CD4-positive, alpha-beta T cell treated with Interleukin-6 for 4 hours (primary cell): ENCODE results near the gene GTPBP4.

Experiments
- DNase-seq: peaks from one replicate; pipeline ENCODE4 v3.0.0-alpha.2; 2020; ENCODE audit warnings: mixed read lengths

Gene GTPBP4

GRCh38 chr10:987870-988666 is at the start of gene GTPBP4:
GTPBP4 (plus strand) TSS chr10:988434; CDS start chr10:988480, 46 bp downstream.
- peak; percentile 98 for DNase-seq

GRCh38 chr10:938941-939678 is 49.1 kb upstream of the GTPBP4 start:
- DNase-seq: peak; percentile 20

- no peak for DNase-seq
Measured at GRCh38 chr10:943334-944033, 44.8 kb upstream of the GTPBP4 start.

DNA sequence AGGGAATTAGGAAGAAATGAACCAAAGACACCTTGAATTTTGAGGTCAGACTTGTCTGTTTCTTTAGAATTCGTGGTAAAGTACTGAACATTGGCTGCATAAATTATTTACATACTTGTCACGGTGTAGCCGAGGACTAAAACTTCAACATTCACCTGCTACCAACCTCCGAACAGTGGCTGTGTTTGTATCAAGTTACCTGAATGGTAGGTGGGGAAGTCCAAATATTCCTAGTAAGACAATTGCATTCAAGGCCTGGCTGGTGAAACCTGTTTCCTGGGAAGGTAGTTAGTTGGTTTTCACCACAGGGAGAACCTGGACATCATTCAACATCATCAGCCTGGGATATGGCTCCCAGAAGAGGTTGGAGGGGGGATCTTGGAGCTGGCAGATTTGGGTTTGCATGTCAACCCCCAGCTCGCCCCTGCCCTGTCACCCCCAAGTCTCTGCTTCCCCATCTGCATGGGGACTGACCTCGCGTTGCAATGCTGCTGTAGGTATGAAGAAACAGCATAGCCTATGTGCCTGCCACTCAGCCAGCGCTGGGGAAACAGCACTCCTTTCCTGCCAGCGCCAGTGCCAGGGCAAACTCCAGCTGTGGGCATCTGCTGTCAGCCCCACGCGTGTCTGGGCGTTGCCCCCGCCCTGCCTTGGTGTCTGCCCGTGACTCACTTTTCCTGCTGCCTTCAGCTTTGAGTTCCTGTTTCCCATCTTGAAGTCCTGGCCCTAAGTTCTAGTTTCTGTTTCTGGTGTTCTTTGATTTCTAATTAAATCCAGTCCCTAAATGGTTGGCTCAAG is 44.0 kb upstream of the GTPBP4 start:
- DNase-seq: peak; percentile 65

DNA sequence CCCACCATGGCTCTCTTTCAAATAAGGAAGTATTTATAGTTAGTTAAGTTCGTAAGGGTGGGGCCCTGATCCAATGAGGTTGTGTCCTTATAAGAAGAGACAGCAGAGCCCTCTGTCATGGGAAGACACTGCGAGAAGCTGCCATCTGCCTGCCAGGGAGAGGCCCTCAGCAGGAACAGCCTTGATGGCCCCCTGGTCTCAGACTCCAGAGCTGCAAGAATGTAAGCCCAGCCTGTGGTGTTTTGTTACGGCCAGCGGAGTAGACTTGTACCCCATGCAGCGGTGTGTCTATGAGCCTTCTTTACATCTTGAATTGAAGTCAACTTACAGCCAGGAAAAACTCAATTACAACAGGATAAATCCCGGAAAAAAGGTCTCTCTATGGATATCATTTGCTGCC is 42.5 kb upstream of the GTPBP4 start:
- no peak for DNase-seq

GRCh38 chr10:947051-947450 is 41.2 kb upstream of the GTPBP4 start:
- no peak for DNase-seq

GRCh38 chr10:947881-948280 is 40.4 kb upstream of the GTPBP4 start:
- no peak for DNase-seq

- DNase-seq: no peak
Measured at GRCh38 chr10:948347-948746, 39.9 kb upstream of the GTPBP4 start.

GRCh38 chr10:949446-949845 is 38.8 kb upstream of the GTPBP4 start:
- DNase-seq: no peak

DNA sequence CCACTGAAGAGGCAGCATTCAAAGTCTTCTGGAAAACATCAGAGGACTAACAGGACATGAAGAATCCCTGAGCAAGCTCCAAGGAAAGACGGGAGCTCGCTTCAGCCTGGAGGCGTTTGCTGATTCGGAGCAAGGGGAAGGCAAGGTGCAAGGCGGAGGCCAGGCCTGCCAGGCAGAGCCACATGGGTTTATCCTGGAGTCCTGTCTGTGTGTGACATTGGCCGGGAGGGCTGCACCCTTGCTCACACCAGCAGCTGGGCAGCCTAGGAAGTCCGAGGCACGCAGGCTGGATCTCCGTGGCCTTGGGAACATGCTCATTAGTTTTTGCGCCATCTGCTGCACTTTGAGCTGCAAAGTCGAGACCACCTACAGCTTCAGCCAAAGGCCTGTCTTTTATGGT is 34.4 kb upstream of the GTPBP4 start:
- DNase-seq: no peak

GRCh38 chr10:954396-954795 is 33.8 kb upstream of the GTPBP4 start:
- no peak for DNase-seq

- DNase-seq: no peak
Measured at GRCh38 chr10:955127-955819, 33.0 kb upstream of the GTPBP4 start.

- no peak for DNase-seq
Measured at GRCh38 chr10:955820-956217, 32.4 kb upstream of the GTPBP4 start.

- no peak for DNase-seq
Measured at GRCh38 chr10:958106-958505, 30.1 kb upstream of the GTPBP4 start.

DNA sequence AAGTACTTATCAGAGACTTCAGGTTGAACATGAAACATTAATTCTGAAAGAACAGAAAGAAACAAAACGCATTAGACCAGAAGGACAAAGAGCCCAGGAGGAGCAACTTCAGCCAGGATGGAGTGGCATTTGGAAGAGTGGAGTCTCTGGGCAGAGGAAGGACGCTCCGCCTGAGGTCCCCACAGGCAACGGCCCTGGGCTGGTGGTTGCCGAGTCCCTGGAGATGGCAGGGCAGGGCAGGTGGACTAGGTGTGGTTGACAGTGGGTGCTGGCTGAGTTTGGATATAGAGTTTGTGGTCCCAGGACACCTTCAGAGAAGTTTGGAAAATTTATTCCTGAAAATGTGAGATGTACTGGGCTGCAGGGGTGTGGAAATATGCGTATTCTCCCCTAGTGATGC is 29.4 kb upstream of the GTPBP4 start:
- no peak for DNase-seq

DNA sequence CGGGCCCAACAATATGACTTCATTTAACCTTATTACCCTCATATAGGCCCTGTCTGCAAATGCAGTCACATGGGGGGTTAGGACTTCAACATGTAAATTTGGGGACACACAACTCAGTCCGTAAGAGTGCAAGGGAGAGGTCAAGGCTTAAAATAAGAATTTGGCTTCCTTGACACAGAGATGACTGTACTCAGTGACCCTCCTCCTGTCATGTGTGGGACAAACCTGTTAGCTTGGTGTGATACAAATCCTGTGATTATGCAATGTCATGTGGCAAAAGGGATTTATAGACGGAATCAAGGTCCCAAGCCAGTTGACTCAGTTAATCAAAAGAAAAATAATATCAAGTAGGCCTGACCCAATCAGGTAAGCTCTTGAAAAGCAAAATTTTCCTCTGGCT is 25.9 kb upstream of the GTPBP4 start:
- DNase-seq: no peak

GRCh38 chr10:963186-963585 is 25.0 kb upstream of the GTPBP4 start:
- DNase-seq: no peak

GRCh38 chr10:963655-964054 is 24.6 kb upstream of the GTPBP4 start:
- DNase-seq: no peak

DNA sequence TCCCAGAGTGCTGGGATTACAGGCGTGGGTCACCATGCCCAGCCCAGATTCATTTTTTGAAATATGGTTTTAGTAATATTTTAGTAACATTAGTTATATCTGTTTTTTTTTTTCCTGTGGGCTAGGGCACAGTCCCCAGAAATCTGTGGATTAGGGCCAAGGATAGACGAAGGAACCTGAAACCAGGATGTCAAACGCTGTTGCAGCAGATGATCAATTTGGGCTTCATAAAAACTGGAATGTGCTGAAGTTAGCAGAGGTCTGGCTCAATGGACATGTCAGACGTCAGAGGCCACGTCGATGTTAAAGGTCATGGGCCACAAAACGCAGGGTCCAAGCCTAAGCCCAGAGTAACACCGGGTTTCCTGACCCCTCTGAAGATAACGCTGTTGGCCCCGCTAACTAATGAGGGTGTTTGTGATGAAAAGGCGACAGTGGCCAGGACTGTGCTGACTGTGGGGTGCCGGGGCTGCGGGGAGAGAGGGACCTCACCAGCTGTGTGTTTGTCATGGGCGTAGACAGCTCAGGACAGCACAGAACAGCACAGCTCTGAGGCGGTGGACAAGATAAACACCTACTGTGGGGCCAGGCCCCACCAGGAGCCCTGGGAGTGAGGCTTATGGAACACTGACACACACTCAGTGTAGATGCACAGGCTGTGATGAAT is 23.8 kb upstream of the GTPBP4 start:
- no peak for DNase-seq

DNA sequence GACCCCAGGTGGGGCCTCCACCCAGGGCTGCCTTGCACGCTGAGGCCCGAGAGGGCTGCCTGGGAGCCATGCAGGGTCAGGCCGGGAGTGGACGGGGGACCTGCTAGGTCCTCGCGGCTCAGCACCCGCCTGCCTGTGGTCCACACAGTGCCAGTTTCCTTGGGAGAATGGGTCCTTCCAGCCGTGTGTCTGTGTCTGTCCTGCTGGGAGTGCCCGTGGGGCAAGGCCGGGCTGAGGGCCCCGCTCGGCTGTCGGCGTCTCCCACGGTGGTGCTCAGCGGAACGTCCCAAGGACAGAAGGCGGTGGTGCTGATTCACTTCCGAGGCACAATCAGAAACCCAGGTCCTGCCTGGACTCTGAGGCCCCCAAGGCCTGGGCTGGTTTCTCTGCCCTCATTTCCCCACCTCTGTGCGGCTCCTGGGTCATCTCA is 23.2 kb upstream of the GTPBP4 start:
- DNase-seq: no peak

DNA sequence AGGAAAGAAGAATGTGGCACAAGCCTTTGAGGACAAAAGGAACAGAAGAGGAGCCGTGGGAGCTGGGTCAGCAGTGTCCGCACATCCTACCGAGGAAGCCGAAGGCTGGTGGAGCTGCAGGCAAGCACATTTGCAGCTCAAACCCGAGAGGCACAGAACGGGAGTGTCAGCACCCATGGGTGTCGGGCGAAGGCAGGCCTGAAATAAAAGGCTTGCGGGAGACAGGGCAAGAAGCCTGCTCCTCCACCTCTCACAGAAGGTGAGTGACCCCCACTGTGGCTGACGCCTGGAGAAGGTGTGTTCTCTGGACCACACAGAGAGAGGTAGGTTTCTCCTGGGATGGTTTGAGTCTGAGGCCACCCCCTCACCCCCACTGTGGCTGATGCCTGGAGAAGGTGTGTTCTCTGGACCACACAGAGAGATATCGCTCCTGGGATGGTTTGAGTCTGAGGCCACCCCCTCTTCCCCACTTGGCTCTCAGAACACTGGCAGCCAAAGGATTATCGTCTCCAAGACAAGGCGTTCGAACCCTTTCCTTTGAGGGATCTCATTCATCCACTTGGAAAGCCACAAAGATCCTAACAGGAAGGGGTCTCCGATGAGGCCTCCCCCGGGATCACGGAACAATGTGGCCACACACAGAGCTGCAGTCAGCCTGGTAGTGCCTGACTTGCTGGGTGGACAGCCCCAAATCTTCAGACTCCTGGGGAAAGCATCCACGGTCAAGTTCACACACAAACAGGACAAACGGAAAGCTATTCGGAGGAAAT is 21.6 kb upstream of the GTPBP4 start:
- no peak for DNase-seq
